ENCODE results near the gene MARCHF10.

- TF ChIP-seq CTCF (IDR thresholded peaks at IDR 0.05) = no peak
- TF ChIP-seq POLR2A (IDR thresholded peaks at IDR 0.05) = no peak
Measured at GRCh38 chr17:62801553-62802114, 6.5 kb downstream of the MARCHF10 start.
